Nephron progenitor cell (in vitro differentiated cells): ENCODE measurements around the gene PTPRF.

Source experiments
- DNase-seq: peaks from one replicate; pipeline ENCODE4 v3.0.0; 2021
- H3K27ac Mint-ChIP-seq: 2 replicates; pipeline ENCODE4 v1.8.0; 2021; ENCODE audit warnings: mild to moderate bottlenecking, moderate library complexity, mixed read lengths
- H3K27me3 Mint-ChIP-seq: 2 replicates; pipeline ENCODE4 v1.8.0; 2021; ENCODE audit warnings: mild to moderate bottlenecking, low read depth, mixed read lengths; ENCODE audit not compliant: poor library complexity
- H3K36me3 Mint-ChIP-seq: 2 replicates; pipeline ENCODE4 v1.8.0; 2021; ENCODE audit warnings: low read depth, mixed read lengths
- H3K4me1 Mint-ChIP-seq: 2 replicates; pipeline ENCODE4 v1.8.0; 2021; ENCODE audit warnings: mixed read lengths
- H3K4me3 Mint-ChIP-seq: 2 replicates; pipeline ENCODE4 v1.8.0; 2021; ENCODE audit warnings: mild to moderate bottlenecking, moderate library complexity, mixed read lengths
- H3K9me3 Mint-ChIP-seq: 2 replicates; pipeline ENCODE4 v1.8.0; 2021; ENCODE audit warnings: mild to moderate bottlenecking, moderate library complexity, mixed read lengths
- CTCF ChIP-seq: fragments of 200-600 bp; sonication (generic); IDR thresholded peaks from 2 replicates; pipeline ENCODE4 v1.5.0; 2021; ENCODE audit warnings: antibody characterized with exemption

Gene PTPRF

GRCh38 chr1:43505077-43505780, 25.5 kb upstream of the PTPRF start:
- Mint-ChIP-seq H3K27me3 (peaks cover 29% of the 10 kb centered on the region), H3K4me3 (no peak overlapping the region), H3K4me1 (peaks cover 51% of the 10 kb centered on the region), H3K27ac (peak overlapping the region; percentile 36), H3K9me3 (peaks cover 8% of the 10 kb centered on the region), H3K36me3 (no peaks in the 10 kb centered on the region)
- TF ChIP-seq CTCF: no peak
- DNase-seq: peak; percentile 27

- Mint-ChIP-seq H3K27me3 (peaks cover 29% of the 10 kb centered on the region), H3K9me3 (peaks cover under 1% of the 10 kb centered on the region), H3K27ac (no peak overlapping the region), H3K36me3 (no peaks in the 10 kb centered on the region), H3K4me1 (peaks cover 51% of the 10 kb centered on the region), H3K4me3 (no peak overlapping the region)
- no peak for TF ChIP-seq CTCF
- DNase-seq: no peak
Measured at GRCh38 chr1:43506233-43506632, 24.4 kb upstream of the PTPRF start.

- no peak for DNase-seq
- H3K27ac Mint-ChIP-seq: no peak overlapping the region
- H3K9me3 Mint-ChIP-seq: peaks cover 5% of the 10 kb centered on the region
- no peak for TF ChIP-seq CTCF
- H3K4me3 Mint-ChIP-seq: no peak overlapping the region
- H3K27me3 Mint-ChIP-seq: peaks cover 29% of the 10 kb centered on the region
- H3K4me1 Mint-ChIP-seq: peaks cover 51% of the 10 kb centered on the region
- no peaks in the 10 kb centered on the region for H3K36me3 Mint-ChIP-seq
Measured at GRCh38 chr1:43507296-43508295, 23.1 kb upstream of the PTPRF start.

GRCh38 chr1:43509007-43509739, 21.5 kb upstream of the PTPRF start:
- Mint-ChIP-seq H3K4me3 (no peak overlapping the region), H3K27ac (no peak overlapping the region), H3K4me1 (peaks cover 51% of the 10 kb centered on the region), H3K9me3 (peaks cover 5% of the 10 kb centered on the region), H3K27me3 (peaks cover 27% of the 10 kb centered on the region), H3K36me3 (no peaks in the 10 kb centered on the region)
- TF ChIP-seq CTCF: no peak
- no peak for DNase-seq

- no peak for DNase-seq
- peaks cover 50% of the 10 kb centered on the region for H3K4me1 Mint-ChIP-seq
- H3K27me3 Mint-ChIP-seq: peaks cover 31% of the 10 kb centered on the region
- peaks cover 5% of the 10 kb centered on the region for H3K9me3 Mint-ChIP-seq
- H3K36me3 Mint-ChIP-seq: no peaks in the 10 kb centered on the region
- peak overlapping the region; percentile 30 for H3K27ac Mint-ChIP-seq
- no peak for TF ChIP-seq CTCF
- no peak overlapping the region for H3K4me3 Mint-ChIP-seq
Measured at GRCh38 chr1:43509740-43510375, 20.8 kb upstream of the PTPRF start.
